Sciatic nerve (tissue), 2 donors: Measurements from ENCODE around the gene LY6G6C. TPM values are rescaled to one million over a fixed set of nuclear protein-coding genes. Genes with fewer than 3 reads are reported as not detected.

Experiments
- ATAC-seq: fragments of 200-7000 bp; cut with Tn5 transposase; one replicate; pipeline ENCODE4 v1.9.1; 2020; ENCODE audit warnings: mild to moderate bottlenecking, moderate library complexity
- DNase-seq: peaks from one replicate; pipeline ENCODE4 v3.0.0-alpha.2; 2020; ENCODE audit warnings: low spot score
- intact Hi-C: fragments of 100-400 bp; cut with DNase I; formaldehyde crosslinking; loops from one replicate; pipeline ENCODE4 v1.14.2; 2022
- total RNA-seq: library from RNA; stranded (reverse); fragmentation: NEBNext Ultra II Directional; extraction: Animal tissue kit (Norgen Biotek cat#: 25700); gene quantifications from one replicate; pipeline ENCODE4 v1.2.1, GENCODE V29; 2021
- donor health status: DM: no; HTN: no; CAD: no.
- donor health status: DM: no; HTN: no; CAD: no.

LY6G6C gene
- total RNA-seq, result 0.71 TPM

GRCh38 chr6:31721351-31722020 lies at the start of gene LY6G6C:
LY6G6C (minus strand) TSS chr6:31721746; CDS start chr6:31721679, 67 bp downstream.
- intact Hi-C loops, result loop anchor here (10.0 kb wide), 1 partner anchor 113 kb away; no protein-coding TSS in a partner anchor
- DNase-seq, result no peak
- no peak for ATAC-seq

- intact Hi-C loops, result no loop called here
- DNase-seq (no peak), ATAC-seq (no peak)
Observed at GRCh38 chr6:31770860-31771259, 49.3 kb upstream of the LY6G6C start.

GRCh38 chr6:31769684-31770371 lies 48.3 kb upstream of the LY6G6C start:
- ATAC-seq, result peak; percentile 58
- DNase-seq, result no peak
- intact Hi-C loops, result no loop called here

- no peak for DNase-seq
- intact Hi-C loops, result no loop called here
- ATAC-seq, result peak; percentile 25
Observed at GRCh38 chr6:31768363-31769257, 47.1 kb upstream of the LY6G6C start.

GRCh38 chr6:31767096-31767645 lies 45.6 kb upstream of the LY6G6C start:
- DNase-seq, result no peak
- no peak for ATAC-seq
- intact Hi-C loops, result no loop called here

GRCh38 chr6:31765910-31766794 lies 44.6 kb upstream of the LY6G6C start:
- DNase-seq, result no peak
- intact Hi-C loops, result no loop called here
- peak; percentile 50 for ATAC-seq

- ATAC-seq, result no peak
- intact Hi-C loops, result no loop called here
Observed at GRCh38 chr6:31765559-31765909, 44.0 kb upstream of the LY6G6C start.

GRCh38 chr6:31764198-31764597 lies 42.7 kb upstream of the LY6G6C start:
- intact Hi-C loops, result no loop called here
- ATAC-seq, result no peak
- DNase-seq, result no peak

More at GRCh38 chr6:31765559-31765909, 44.0 kb upstream of the LY6G6C start:
- DNase-seq, result no peak

- intact Hi-C loops, result no loop called here
- ATAC-seq (peak; percentile 79), DNase-seq (no peak)
Observed at GRCh38 chr6:31763619-31763940, 42.0 kb upstream of the LY6G6C start.

GRCh38 chr6:31762878-31763618 lies 41.5 kb upstream of the LY6G6C start:
- ATAC-seq, result peak; percentile 37
- intact Hi-C loops, result no loop called here
- no peak for DNase-seq

- DNase-seq, result no peak
- intact Hi-C loops, result no loop called here
- no peak for ATAC-seq
Observed at GRCh38 chr6:31762356-31762755, 40.8 kb upstream of the LY6G6C start, which contains the start of gene SAPCD1. SAPCD1 (plus strand) TSS chr6:31762656; CDS start chr6:31763055, 399 bp downstream.

- DNase-seq (no peak), ATAC-seq (no peak)
- intact Hi-C loops, result no loop called here
Observed at GRCh38 chr6:31761343-31761742, 39.8 kb upstream of the LY6G6C start.

GRCh38 chr6:31760790-31761189 lies 39.2 kb upstream of the LY6G6C start:
- ATAC-seq (no peak), DNase-seq (no peak)
- intact Hi-C loops, result no loop called here

GRCh38 chr6:31758281-31758680 lies 36.7 kb upstream of the LY6G6C start:
- ATAC-seq (no peak), DNase-seq (no peak)
- intact Hi-C loops, result no loop called here

- ATAC-seq (no peak), DNase-seq (no peak)
- intact Hi-C loops, result no loop called here
Observed at GRCh38 chr6:31752739-31753319, 31.3 kb upstream of the LY6G6C start.

- DNase-seq (no peak), ATAC-seq (no peak)
- intact Hi-C loops, result no loop called here
Observed at GRCh38 chr6:31750411-31751022, 29.0 kb upstream of the LY6G6C start.
